GM21423 (cell line): ENCODE measurements around the gene SNTB2.
"Not testable (repeated sequence)": the region's sequence is repeated elsewhere in the genome, so short reads cannot be mapped to it uniquely, and the experiment has no call there.

Source experiments
- ATAC-seq: cut with Tn5 transposase; IDR thresholded peaks from one replicate; pipeline ENCODE4 v1.9.1; 2021; ENCODE audit warnings: mild to moderate bottlenecking, moderate library complexity; ENCODE audit not compliant: unreplicated experiment

The SNTB2 gene

GRCh38 chr16:69233124-69233523 is 46.2 kb downstream of the SNTB2 start:
- no peak for ATAC-seq

GRCh38 chr16:69234460-69234859 is 47.5 kb downstream of the SNTB2 start:
- ATAC-seq, result no peak

DNA sequence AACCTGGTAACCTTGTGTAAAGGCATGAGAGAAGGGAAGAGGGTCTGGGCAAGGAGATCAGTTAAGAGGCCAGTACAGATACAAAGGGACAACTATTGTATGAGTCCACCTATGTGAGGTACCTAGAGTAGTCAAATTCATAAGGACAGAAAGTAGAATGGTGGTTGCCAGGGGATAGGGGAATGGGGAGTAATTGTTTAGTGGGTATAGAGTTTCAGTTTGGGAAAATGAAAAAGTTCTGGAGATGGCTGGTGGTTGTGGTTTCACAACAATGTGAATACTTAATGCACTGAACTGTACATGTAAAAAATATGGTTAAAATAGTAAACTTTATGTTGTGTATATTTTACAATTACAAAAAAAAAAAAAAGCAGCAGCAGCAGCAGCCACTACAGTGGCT is 49.4 kb downstream of the SNTB2 start:
- ATAC-seq, result no peak

- ATAC-seq, result no peak
Observed at GRCh38 chr16:69237296-69237695, 50.3 kb downstream of the SNTB2 start.

DNA sequence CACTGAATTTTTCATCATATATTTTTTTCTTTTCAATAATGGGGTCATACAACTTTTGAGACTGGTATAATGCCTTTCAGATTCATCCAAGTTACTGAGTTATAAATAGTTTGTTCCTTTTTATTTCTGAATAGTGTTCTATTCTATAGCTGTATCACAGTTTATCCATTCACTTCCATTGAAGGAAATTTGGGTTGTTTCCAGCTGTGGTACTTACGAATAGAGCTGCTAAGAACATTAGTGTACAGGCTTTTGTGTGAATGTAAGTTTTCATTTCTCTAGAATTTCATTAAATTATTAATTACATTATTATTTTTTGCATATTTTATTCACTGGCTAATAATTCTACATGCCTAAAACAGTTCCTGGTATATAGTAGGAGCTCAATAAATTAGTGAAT is 52.9 kb downstream of the SNTB2 start:
- no peak for ATAC-seq

DNA sequence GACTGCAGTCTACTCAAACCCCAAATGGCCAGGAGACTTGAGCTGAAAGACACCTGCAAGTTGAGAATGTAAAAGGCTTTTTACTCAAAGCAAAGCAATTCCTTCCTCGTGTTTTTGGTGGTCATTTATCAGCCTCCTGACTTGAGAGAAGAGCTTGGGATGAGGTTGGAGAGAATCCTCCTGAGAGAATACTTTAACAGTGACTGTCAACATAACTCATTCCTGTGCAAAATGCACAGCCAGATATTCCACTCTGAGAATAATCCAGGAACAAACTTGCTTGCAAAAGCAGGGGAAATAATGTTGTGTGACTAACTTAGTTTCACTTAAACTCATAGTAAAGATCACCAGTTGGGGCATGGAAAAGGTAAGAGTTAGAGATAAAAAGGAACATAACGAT is 53.4 kb downstream of the SNTB2 start:
- no peak for ATAC-seq

DNA sequence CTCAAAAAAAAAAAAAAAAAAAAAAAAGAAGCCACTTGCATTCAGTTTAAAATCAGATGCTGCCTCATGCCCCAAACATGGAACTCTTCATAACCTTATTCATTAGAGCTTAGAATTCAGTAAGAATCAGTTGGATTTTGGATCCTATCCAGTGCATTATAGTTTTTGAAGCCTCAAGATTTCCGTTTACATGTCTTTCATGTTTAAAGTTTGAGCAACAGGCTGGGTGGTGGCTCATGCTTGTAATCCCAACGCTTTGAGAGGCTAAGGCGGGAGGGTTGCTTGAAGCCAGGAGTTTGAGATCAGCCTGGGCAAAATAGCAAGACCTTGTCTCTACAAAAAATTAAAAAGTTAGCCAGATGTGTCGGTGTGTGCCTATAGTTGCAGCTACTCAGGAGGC is 55.0 kb downstream of the SNTB2 start:
- ATAC-seq, result no peak

DNA sequence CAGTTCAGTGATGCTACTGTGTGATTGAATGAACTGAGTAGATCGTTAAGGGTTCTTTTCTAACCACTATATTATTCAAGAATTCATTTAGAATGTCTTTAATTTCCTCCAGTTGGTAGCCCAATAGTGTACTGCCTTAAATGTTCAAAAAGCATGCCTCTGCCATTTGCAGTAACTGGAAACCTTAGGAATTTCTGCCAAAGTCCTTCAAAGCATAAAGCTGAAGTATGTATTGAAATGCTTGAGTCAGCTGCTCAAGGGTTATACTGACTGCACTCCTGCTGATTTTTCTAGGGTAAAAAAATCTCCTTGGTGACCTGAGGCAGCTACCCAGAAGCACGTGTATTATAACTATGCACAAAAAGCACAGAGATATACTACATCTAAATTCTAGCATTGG is 56.5 kb downstream of the SNTB2 start:
- ATAC-seq, result no peak

GRCh38 chr16:69244336-69244735 is 57.4 kb downstream of the SNTB2 start:
- no peak for ATAC-seq

DNA sequence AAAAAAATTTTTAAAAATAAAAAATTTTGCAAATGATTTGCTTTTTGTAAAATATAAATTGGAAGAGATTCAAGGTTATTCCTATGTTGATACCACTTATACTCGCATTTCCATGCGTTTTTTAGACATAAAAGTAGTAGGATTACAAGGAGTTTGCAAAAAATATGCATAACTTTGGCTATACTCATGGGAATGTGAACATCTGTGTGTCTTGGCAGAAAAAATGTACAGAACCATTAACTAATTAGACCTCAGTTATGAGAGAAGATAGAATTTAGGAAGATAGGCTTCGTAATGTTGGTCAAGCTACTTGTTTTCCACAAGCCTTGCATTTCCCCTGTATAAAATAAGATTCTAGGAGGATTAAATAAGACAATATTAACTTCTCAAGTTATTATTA is 63.1 kb downstream of the SNTB2 start:
- no peak for ATAC-seq

DNA sequence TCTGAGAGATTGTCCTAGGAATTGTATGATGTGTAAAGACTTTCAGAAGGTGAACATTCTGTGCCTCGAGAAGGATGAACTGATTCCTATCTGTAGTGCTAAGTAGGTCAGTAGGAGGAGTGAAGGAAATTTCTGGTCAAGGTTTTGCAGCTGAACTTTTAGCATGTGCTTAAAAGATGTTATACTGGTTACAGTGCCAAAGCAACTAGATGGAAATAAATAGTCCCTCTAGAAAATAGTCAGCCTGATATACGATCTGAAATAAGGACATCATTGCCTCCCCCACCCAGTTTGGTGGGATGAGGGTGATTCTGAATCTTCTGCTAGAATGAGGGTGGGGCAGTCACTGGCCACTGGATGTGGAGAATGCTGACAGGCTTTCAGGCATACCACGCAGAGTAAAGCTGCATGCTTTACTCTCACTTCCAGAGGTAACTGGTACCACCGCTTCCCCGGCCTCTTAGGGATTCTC is 66.9 kb downstream of the SNTB2 start:
- ATAC-seq, result no peak

DNA sequence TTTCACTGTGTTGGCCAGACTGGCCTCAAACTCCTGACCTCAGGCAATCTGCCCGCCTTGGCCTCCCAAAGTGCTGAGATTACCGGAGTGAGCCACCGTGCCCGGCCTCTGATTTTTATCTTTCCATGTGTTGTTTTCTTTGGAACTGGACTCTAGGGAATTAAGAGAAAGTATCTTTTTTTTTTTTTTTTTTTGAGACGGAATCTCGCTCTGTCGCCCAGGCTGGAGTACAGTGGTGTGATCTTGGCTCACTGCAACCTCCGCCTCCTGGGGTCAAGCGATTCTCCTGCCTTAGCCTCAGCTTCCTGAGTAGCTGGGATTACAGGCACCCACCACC is 72.4 kb downstream of the SNTB2 start:
- ATAC-seq, result not testable (repeated sequence)

GRCh38 chr16:69260019-69260418 is 73.1 kb downstream of the SNTB2 start:
- ATAC-seq, result no peak

- ATAC-seq, result no peak
Observed at GRCh38 chr16:69260506-69260905, 73.5 kb downstream of the SNTB2 start.

DNA sequence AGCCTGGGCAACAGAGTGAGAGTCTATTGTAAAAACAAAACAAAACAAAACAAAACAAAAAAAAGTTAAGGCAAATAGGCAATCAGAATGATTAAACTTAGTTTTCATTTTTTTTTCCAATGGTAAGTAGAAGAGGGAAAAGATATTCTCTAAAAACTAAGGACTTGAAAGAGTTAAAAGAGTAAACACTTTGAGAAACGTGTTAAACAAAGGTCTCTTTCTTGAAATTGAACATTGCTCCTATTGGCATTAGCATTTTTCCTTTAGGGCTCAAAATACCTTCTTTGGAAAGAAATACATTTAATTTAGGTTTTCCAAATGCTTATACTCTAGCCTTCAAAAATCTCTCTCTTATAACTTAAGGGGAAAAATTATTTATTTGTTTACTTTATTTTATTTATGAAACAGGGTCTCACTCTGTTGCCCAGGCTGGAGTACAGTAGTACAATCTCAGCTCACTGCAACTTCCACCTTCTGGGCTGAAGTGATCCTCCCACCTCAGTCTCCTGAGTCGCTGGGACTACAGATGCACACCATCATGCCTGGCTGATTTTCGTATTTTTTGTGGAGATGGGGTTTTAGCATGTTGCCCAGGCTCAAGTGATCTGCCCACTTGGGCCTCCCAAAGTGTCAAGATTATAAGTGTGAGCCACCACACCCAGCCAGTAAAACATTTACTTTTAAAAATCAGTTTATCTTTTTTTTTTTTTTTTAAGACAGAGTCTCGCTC is 79.5 kb downstream of the SNTB2 start:
- no peak for ATAC-seq

DNA sequence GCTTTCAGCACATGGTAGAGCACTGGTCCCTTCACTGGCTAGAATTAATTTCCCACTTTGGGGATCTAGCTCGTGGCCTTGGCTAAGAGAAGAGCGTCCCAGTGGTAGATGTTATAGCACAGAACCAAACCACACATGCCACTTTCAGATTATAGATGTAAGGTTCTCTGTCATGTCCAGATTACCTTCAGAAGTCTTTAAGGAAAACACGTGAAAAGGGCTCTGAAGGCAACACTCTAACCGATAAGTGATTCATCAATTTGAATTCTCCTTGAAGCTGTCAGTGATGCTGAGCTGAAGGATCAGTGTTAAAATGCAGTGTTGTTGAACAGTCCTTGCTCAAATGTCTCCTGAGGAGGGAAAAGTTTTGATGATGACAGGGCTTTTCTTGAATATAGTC is 80.7 kb downstream of the SNTB2 start:
- no peak for ATAC-seq

DNA sequence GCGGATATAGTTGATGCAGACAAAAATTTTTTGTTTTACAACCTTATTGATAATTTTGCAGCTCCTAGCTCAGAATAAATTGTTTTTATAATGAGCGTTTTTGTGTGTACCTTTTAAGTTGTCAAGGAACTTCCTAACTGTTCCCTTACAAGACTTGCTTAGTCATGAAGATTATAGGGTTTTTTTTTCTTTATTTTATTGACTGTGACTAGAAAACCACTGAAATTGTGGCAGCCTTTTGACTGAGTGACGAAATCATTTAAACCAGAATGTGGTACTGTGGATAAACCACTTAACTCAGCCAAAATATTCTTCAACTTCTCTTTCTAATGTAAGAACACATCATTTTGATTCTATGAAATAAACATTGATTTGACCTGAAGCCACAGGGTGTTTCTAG is 83.4 kb downstream of the SNTB2 start:
- no peak for ATAC-seq

DNA sequence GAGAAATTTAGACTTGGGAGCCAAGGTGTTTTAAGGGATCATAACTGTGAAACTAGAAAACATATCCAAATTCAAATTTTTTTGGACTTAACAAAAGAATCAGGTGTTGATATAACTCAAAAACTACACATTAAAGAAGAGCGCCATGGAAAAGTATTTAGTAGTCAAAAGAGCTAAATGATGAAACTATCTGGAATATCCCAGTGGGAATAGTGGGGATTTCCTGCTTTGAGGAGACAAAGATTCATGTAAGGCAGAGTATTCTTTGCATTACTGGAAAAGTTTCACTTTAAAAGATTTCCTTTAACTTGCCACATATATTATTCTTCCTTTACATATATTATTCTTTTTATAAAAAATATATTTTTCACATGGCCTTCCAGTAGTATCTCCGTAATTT is 83.9 kb downstream of the SNTB2 start:
- ATAC-seq, result no peak

- no peak for ATAC-seq
Observed at GRCh38 chr16:69273009-69273408, 86.0 kb downstream of the SNTB2 start.

GRCh38 chr16:69274699-69275235 is 87.8 kb downstream of the SNTB2 start:
- ATAC-seq, result no peak

DNA sequence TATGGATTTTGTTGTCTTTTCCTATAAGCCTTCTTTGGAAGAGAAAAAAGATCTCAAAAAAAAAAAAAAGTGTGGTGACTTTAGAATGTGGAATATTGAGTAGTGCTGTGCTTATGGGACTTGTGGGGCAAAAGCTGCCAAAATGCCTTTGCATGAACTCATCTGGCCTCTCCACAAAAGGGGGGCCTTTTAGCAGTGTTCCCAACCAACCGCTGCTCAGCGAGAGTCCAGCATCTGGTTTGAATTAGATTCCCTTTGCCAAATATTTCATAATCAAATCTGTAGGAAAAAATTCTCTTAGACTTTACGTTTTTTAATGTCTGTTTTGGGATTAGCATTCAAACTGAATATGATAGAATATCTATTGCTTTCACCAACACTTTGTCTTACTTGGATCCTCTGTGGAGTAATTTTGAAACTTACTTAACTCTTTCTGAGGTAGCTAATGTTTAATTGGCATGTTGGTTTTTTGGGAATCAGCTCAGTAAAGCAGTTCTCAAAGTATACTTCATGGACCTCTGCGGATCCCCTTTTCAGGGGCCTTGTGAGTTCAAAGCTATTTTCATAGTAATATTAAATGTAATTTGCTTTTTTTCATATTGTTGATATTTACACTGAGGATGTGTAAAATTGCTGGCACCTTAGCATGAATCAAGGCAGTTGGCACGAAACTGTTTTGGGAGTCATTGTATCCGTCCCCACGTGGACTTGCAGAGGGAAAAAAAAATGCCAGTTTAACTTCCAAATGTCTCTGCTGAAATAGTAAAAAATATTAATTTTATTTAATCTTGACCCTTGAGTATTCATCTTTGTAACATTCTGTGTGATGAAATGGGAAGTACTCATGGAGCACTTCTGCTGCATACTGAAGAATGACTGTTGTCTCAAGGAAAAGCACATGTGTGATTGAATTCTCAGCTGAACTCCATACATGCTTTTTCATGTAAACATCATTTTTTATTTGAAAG is 89.5 kb downstream of the SNTB2 start:
- no peak for ATAC-seq

DNA sequence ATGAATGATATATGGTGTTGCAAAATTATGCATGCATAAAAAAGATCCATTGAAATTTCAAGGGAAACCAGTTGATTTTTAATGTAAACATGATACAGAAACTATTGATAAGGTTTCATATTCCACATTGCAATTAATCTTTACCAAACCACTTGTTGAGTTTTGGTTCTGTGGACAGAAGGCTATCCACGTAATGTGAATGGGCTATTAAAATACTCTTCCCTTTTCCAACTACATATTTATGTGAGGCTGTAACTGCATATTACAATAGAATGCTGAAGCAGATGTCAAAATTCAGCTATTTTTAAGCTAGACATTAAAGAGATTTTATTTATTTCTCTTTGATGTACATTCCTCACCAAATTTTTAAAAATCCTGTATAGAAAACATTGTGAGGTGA is 90.4 kb downstream of the SNTB2 start:
- no peak for ATAC-seq
